Neural progenitor cell (in vitro differentiated cells): ENCODE measurements around the gene FYCO1. TPM values are rescaled to one million over a fixed set of nuclear protein-coding genes. Genes with fewer than 3 reads are reported as not detected.

Source experiments
- DNase-seq: peaks from one replicate; pipeline ENCODE4 v3.0.0-alpha.2; 2016; ENCODE audit warnings: low spot score
- H2AFZ ChIP-seq: fragments of 200-600 bp; sonication (generic); replicated peaks from 2 replicates; pipeline ENCODE4 v1.6.1; 2016; ENCODE audit warnings: antibody characterized with exemption
- H3F3A ChIP-seq: fragments of 200-600 bp; sonication (generic); 2 replicates; pipeline ENCODE4 v1.6.1; 2016; ENCODE audit warnings: antibody characterized with exemption, low read depth
- H3K27ac ChIP-seq: fragments of 200-600 bp; sonication (generic); 2 replicates; pipeline ENCODE4 v1.5.1; 2016; ENCODE audit warnings: mild to moderate bottlenecking
- H3K27me3 ChIP-seq: fragments of 200-600 bp; sonication (generic); 2 replicates; pipeline ENCODE4 v1.6.1; 2016; ENCODE audit warnings: mild to moderate bottlenecking, moderate library complexity
- H3K36me3 ChIP-seq: fragments of 200-600 bp; sonication (generic); 2 replicates; pipeline ENCODE4 v1.5.1; 2016
- H3K4me1 ChIP-seq: fragments of 200-600 bp; sonication (generic); 2 replicates; pipeline ENCODE4 v1.6.1; 2016; ENCODE audit warnings: mixed run types
- H3K4me2 ChIP-seq: fragments of 200-600 bp; sonication (generic); 2 replicates; pipeline ENCODE4 v1.6.1; 2016
- H3K4me3 ChIP-seq: fragments of 200-600 bp; sonication (generic); 2 replicates; pipeline ENCODE4 v1.5.1; 2016
- H3K79me2 ChIP-seq: fragments of 200-600 bp; sonication (generic); 2 replicates; pipeline ENCODE4 v1.6.1; 2016; ENCODE audit warnings: low read depth
- H3K9ac ChIP-seq: fragments of 200-600 bp; sonication (generic); 2 replicates; pipeline ENCODE4 v1.6.1; 2016
- H3K9me3 ChIP-seq: fragments of 200-600 bp; sonication (generic); 2 replicates; pipeline ENCODE4 v1.5.1; 2016; ENCODE audit warnings: low read depth
- H4K20me1 ChIP-seq: fragments of 200-600 bp; sonication (generic); 2 replicates; pipeline ENCODE4 v1.6.1; 2016; ENCODE audit warnings: low read depth
- H3K27ac Mint-ChIP-seq: 3 replicates; pipeline ENCODE4 v1.8.0; 2021; ENCODE audit warnings: mixed read lengths
- H3K27me3 Mint-ChIP-seq: 2 replicates; pipeline ENCODE4 v1.8.0; 2022; ENCODE audit warnings: low read depth, mild to moderate bottlenecking, inconsistent platforms, moderate library complexity, mixed read lengths; ENCODE audit not compliant: insufficient read depth
- H3K36me3 Mint-ChIP-seq: 3 replicates; pipeline ENCODE4 v1.8.0; 2021; ENCODE audit warnings: mixed read lengths
- H3K4me1 Mint-ChIP-seq: 3 replicates; pipeline ENCODE4 v1.8.0; 2021; ENCODE audit warnings: mixed read lengths
- H3K4me3 Mint-ChIP-seq: 3 replicates; pipeline ENCODE4 v1.8.0; 2021; ENCODE audit warnings: mild to moderate bottlenecking, moderate library complexity, mixed read lengths
- H3K9me3 Mint-ChIP-seq: 3 replicates; pipeline ENCODE4 v1.8.0; 2020; ENCODE audit warnings: mixed read lengths
- EZH2 ChIP-seq: fragments of 200-600 bp; sonication (generic); IDR thresholded peaks from 2 replicates; pipeline ENCODE4 v1.6.1; 2017; ENCODE audit warnings: antibody characterized with exemption, mild to moderate bottlenecking, moderate library complexity
- EZH2phosphoT487 ChIP-seq: fragments of 200-600 bp; sonication (generic); IDR thresholded peaks from 2 replicates; pipeline ENCODE4 v1.6.1; 2017; ENCODE audit warnings: antibody characterized with exemption
- total RNA-seq: library from RNA; depleted of rRNA; stranded (reverse); fragments of >200 nt; gene quantifications from 2 replicates; pipeline ENCODE4 v1.2.3, GENCODE V29; 2015; ENCODE audit warnings: low replicate concordance
- TF ChIP-seq, protein P1 (sequence below): fragments of 200-600 bp; sonication (generic); IDR thresholded peaks from 2 replicates; pipeline ENCODE4 v1.5.1; 2017; ENCODE audit warnings: antibody characterized with exemption, mild to moderate bottlenecking

The FYCO1 gene
- total RNA-seq, 1 donor from 2014 or later: 6.8 TPM

GRCh38 chr3:46013316-46014094 lies 17.9 kb upstream of the FYCO1 start:
- Histone ChIP-seq H4K20me1 (no peaks in the 10 kb centered on the region), H3K9ac (no peak overlapping the region), H3K79me2 (no peaks in the 10 kb centered on the region), H2AFZ (no peak overlapping the region), H3K4me2 (no peak overlapping the region), H3K4me3 (no peak overlapping the region), H3K27me3 (no peaks in the 10 kb centered on the region), H3K9me3 (no peaks in the 10 kb centered on the region), H3F3A (no peaks in the 10 kb centered on the region), H3K4me1 (no peaks in the 10 kb centered on the region), H3K36me3 (no peaks in the 10 kb centered on the region), H3K27ac (no peak overlapping the region)
- TF ChIP-seq, protein P1, sequence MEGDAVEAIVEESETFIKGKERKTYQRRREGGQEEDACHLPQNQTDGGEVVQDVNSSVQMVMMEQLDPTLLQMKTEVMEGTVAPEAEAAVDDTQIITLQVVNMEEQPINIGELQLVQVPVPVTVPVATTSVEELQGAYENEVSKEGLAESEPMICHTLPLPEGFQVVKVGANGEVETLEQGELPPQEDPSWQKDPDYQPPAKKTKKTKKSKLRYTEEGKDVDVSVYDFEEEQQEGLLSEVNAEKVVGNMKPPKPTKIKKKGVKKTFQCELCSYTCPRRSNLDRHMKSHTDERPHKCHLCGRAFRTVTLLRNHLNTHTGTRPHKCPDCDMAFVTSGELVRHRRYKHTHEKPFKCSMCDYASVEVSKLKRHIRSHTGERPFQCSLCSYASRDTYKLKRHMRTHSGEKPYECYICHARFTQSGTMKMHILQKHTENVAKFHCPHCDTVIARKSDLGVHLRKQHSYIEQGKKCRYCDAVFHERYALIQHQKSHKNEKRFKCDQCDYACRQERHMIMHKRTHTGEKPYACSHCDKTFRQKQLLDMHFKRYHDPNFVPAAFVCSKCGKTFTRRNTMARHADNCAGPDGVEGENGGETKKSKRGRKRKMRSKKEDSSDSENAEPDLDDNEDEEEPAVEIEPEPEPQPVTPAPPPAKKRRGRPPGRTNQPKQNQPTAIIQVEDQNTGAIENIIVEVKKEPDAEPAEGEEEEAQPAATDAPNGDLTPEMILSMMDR: no peak
- TF ChIP-seq EZH2 (no peak), EZH2phosphoT487 (no peak)
- Mint-ChIP-seq H3K9me3 (no peaks in the 10 kb centered on the region), H3K36me3 (no peaks in the 10 kb centered on the region), H3K27me3 (peaks cover 2% of the 10 kb centered on the region), H3K4me1 (no peaks in the 10 kb centered on the region), H3K27ac (no peak overlapping the region), H3K4me3 (no peak overlapping the region)
- DNase-seq: no peak

DNA sequence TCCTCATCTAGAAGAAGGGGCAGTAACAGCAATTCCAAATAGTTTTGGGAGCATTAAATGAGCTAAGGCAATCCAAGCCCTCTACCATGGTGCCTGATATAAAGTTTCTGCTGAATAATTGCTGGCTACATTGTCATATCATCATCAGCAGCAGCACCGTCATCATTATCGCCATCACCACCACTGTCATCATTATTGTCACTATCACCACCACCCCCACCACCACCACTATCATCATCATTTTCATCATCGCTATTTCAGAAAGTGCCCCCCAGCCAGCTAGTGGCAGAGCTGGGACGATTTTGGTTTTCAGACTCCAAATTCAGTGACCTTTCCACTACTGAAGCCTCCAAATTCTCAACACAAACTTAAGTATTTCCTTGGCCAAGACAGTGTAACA lies 16.6 kb upstream of the FYCO1 start:
- Histone ChIP-seq H3K4me3 (no peak overlapping the region), H2AFZ (no peak overlapping the region), H3K9ac (no peak overlapping the region), H3K36me3 (no peaks in the 10 kb centered on the region), H3K27me3 (no peaks in the 10 kb centered on the region), H3K4me2 (no peak overlapping the region), H3K79me2 (no peaks in the 10 kb centered on the region), H3K27ac (no peak overlapping the region), H3K9me3 (no peaks in the 10 kb centered on the region), H3F3A (no peaks in the 10 kb centered on the region), H3K4me1 (no peaks in the 10 kb centered on the region), H4K20me1 (no peaks in the 10 kb centered on the region)
- Mint-ChIP-seq H3K27ac (no peak overlapping the region), H3K4me1 (no peaks in the 10 kb centered on the region), H3K36me3 (no peaks in the 10 kb centered on the region), H3K9me3 (no peaks in the 10 kb centered on the region), H3K4me3 (no peak overlapping the region), H3K27me3 (peaks cover 2% of the 10 kb centered on the region)
- no peak for DNase-seq
- TF ChIP-seq, protein P1: no peak
- TF ChIP-seq EZH2phosphoT487 (no peak), EZH2 (no peak)

DNA sequence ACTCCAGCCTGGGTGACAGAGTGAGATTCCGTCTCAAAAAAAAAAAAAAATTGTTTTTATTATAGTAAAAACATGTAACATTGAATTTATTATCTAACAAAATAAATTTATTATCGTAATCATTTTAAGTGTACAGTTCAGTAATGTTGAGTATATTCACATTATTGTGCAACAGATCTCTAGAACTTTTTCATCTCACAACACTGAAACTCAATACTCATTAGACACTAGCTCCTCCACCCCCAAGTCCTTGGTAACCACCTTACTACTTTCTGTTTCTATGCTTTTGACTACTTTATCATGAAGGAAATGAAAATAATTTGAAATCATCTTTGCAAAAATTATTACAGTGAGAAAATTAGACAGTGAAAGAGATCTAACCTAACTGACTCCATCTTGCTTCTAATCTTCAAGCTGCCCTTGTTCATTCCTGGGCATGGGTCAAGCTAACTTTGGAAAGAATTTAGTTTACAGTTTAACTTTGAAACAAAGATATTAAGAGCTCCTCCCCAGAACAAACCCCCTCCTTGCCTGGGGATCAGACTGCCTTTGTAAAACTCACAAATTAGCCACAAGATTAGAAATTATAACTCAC lies 15.0 kb upstream of the FYCO1 start:
- Histone ChIP-seq H3F3A (no peaks in the 10 kb centered on the region), H3K4me3 (no peak overlapping the region), H3K79me2 (no peaks in the 10 kb centered on the region), H3K9me3 (no peaks in the 10 kb centered on the region), H3K36me3 (no peaks in the 10 kb centered on the region), H3K27ac (no peak overlapping the region), H3K27me3 (no peaks in the 10 kb centered on the region), H3K9ac (no peak overlapping the region), H3K4me1 (no peaks in the 10 kb centered on the region), H4K20me1 (no peaks in the 10 kb centered on the region), H3K4me2 (no peak overlapping the region), H2AFZ (no peak overlapping the region)
- Mint-ChIP-seq H3K4me3 (no peak overlapping the region), H3K4me1 (no peaks in the 10 kb centered on the region), H3K36me3 (no peaks in the 10 kb centered on the region), H3K27me3 (no peaks in the 10 kb centered on the region), H3K9me3 (no peaks in the 10 kb centered on the region), H3K27ac (no peak overlapping the region)
- TF ChIP-seq EZH2phosphoT487: no peak
- TF ChIP-seq, protein P1: no peak
- no peak for TF ChIP-seq EZH2
- no peak for DNase-seq
